IMR-90 (cell line): ENCODE data around the gene NADK2.

Experiments used
- ELK1 ChIP-seq: fragments of 150-350 bp; IDR thresholded peaks from 2 replicates; pipeline ENCODE4 v1.6.1; 2016; ENCODE audit warnings: low read depth, mild to moderate bottlenecking, low read length, moderate library complexity, borderline replicate concordance
- MXI1 ChIP-seq: IDR thresholded peaks from 2 replicates; pipeline ENCODE4 v1.6.1; 2012; ENCODE audit warnings: low read depth, mild to moderate bottlenecking, low read length, moderate library complexity, borderline replicate concordance

DNA sequence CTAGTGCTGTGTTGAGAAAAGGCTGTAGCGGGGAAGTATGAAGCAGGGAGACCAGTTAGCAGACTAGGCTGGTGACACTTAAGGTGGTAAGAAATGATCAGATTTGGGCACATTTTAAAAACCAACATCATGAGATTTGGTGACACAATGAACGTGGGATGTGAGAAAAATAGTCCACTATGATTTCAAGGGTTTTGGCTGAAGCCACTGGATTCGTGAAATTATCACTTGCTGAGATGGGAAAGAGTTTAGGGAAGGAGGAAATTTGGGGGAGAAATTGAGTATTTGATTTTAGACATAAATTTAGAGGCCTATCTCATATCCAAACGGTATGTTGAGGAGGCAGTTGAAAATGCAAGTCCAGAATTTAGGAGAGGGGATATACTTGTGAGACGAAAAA lies 66.7 kb downstream of the NADK2 start:
- no peak for TF ChIP-seq ELK1
- no peak for TF ChIP-seq MXI1
